Keratinocyte (primary cell): ENCODE measurements around the gene SPOCK1. TPM values are rescaled to one million over a fixed set of nuclear protein-coding genes. Genes with fewer than 3 reads are reported as not detected.

Experiments used
- DNase-seq: peaks from one replicate; pipeline ENCODE4 v3.0.0-alpha.2; 2011; ENCODE audit warnings: low read depth, missing footprints, low spot score
- FAIRE-seq: peaks from 2 replicates; lab custom pipeline; 2011; peaks lifted over from hg19 to GRCh38; lab: Jason Lieb, UNC
- H2AFZ ChIP-seq: 2 replicates; pipeline ENCODE4 v1.6.0; 2012; ENCODE audit warnings: low read length, control low read depth, inconsistent platforms; ENCODE audit not compliant: control insufficient read depth
- H3K27ac ChIP-seq: 2 replicates; pipeline ENCODE4 v1.5.1; 2011; ENCODE audit warnings: low read length; ENCODE audit not compliant: control insufficient read depth, insufficient read depth
- H3K27me3 ChIP-seq: 3 replicates; pipeline ENCODE4 v1.6.0; 2011; ENCODE audit warnings: low read length; ENCODE audit not compliant: control insufficient read depth, insufficient read depth; ENCODE audit errors: extremely low read depth
- H3K36me3 ChIP-seq, 2 experiments: 2 replicates in 1 of 2; 3 replicates in 1 of 2; pipeline ENCODE4 v1.5.1; 2011; ENCODE audit warnings: low read length in 2 of 2, mild to moderate bottlenecking in 1 of 2; ENCODE audit not compliant: control insufficient read depth in 2 of 2, insufficient read depth in 2 of 2; ENCODE audit errors: extremely low read depth in 1 of 2
- H3K4me1 ChIP-seq: 3 replicates; pipeline ENCODE4 v1.5.1; 2011; ENCODE audit warnings: low read length; ENCODE audit not compliant: control insufficient read depth, insufficient read depth; ENCODE audit errors: extremely low read depth
- H3K4me2 ChIP-seq: 3 replicates; pipeline ENCODE4 v1.6.0; 2011; ENCODE audit warnings: low read depth, low read length; ENCODE audit not compliant: control insufficient read depth, insufficient read depth; ENCODE audit errors: extremely low read depth
- H3K4me3 ChIP-seq, 3 experiments: fragments of 200-600 bp in 1 of 3; sonication (generic) in 1 of 3; 2 replicates in 2 of 3; 3 replicates in 1 of 3; pipeline ENCODE4 v1.5.1; 2011 to 2016; ENCODE audit warnings: low read length in 3 of 3, mild to moderate bottlenecking in 3 of 3, control low read depth in 2 of 3, inconsistent platforms in 1 of 3, low read depth in 1 of 3, mixed read lengths in 1 of 3, mixed run types in 1 of 3, moderate library complexity in 1 of 3; ENCODE audit not compliant: control insufficient read depth in 2 of 3, insufficient read depth in 2 of 3; ENCODE audit errors: extremely low read depth in 1 of 3
- H3K79me2 ChIP-seq: 2 replicates; pipeline ENCODE4 v1.6.0; 2012; ENCODE audit warnings: low read length; ENCODE audit not compliant: control insufficient read depth, insufficient read depth
- H3K9ac ChIP-seq: 3 replicates; pipeline ENCODE4 v1.6.0; 2011; ENCODE audit warnings: low read length; ENCODE audit not compliant: control insufficient read depth, insufficient read depth; ENCODE audit errors: extremely low read depth
- H3K9me1 ChIP-seq: 3 replicates; pipeline ENCODE4 v1.6.0; 2011; ENCODE audit warnings: low read length; ENCODE audit not compliant: control insufficient read depth, insufficient read depth; ENCODE audit errors: extremely low read depth
- H3K9me3 ChIP-seq: 2 replicates; pipeline ENCODE4 v1.5.1; 2012; ENCODE audit warnings: low read depth, low read length; ENCODE audit not compliant: control insufficient read depth
- H4K20me1 ChIP-seq: 3 replicates; pipeline ENCODE4 v1.6.0; 2011; ENCODE audit warnings: low read length; ENCODE audit not compliant: control insufficient read depth, insufficient read depth; ENCODE audit errors: extremely low read depth
- CTCF ChIP-seq, 3 experiments: IDR thresholded peaks in 1 of 3; conservative IDR thresholded peaks in 1 of 3; optimal IDR thresholded peaks in 1 of 3; 2 replicates in 2 of 3; 3 replicates in 1 of 3; pipeline versions ENCODE3 to v1.5.1; 2011; ENCODE audit warnings: low read length in 3 of 3, mild to moderate bottlenecking in 3 of 3, moderate library complexity in 2 of 3, control low read depth in 1 of 3, inconsistent platforms in 1 of 3; ENCODE audit not compliant: insufficient read depth in 2 of 3; ENCODE audit errors: extremely low read depth in 1 of 3
- EZH2 ChIP-seq: IDR thresholded peaks from one replicate; pipeline ENCODE4 v1.6.1; 2012; ENCODE audit warnings: inconsistent platforms, mild to moderate bottlenecking, low read length, moderate library complexity
- dilution Hi-C: fragments of 300-500 bp; cut with MboI; formaldehyde crosslinking; loops from one replicate; pipeline ENCODE4 v1.7.0; 2020; ENCODE audit warnings: low sequenced_read_pairs; ENCODE audit not compliant: extremely low pct_ligation_motif_present
- polyA plus RNA-seq, 5 experiments: library from polyadenylated mRNA; depleted of rRNA in 3 of 5; stranded (reverse) in 3 of 5; stranded (forward) in 1 of 5; unstranded in 1 of 5; fragments of >200 nt; gene quantifications; 1 replicate in 1 of 5; 2 replicates in 3 of 5; 3 replicates in 1 of 5; pipeline versions ENCODE4 v1.2.1 to v1.2.3, GENCODE V29; 2011 to 2012; ENCODE audit warnings: missing spikeins in 2 of 5, low read depth in 1 of 5, low replicate concordance in 1 of 5

Gene SPOCK1
- polyA plus RNA-seq, 1 donor (not counting 4 experiments of a cell fraction or from before 2014, with no cell fraction given), result 5.5 TPM

GRCh38 chr5:137014731-137015130, 484.4 kb downstream of the SPOCK1 start:
- Histone ChIP-seq H3K27me3 (peaks cover 5% of the 10 kb centered on the region), H3K9me3 (no peaks in the 10 kb centered on the region), H3K4me1 (no peaks in the 10 kb centered on the region), H3K79me2 (no peaks in the 10 kb centered on the region), H3K27ac (no peak overlapping the region), H2AFZ (no peak overlapping the region), H3K9me1 (no peaks in the 10 kb centered on the region), H3K9ac (no peak overlapping the region), H3K36me3 (no peaks in the 10 kb centered on the region), H3K4me2 (no peak overlapping the region), H4K20me1 (no peaks in the 10 kb centered on the region), H3K4me3 (no peak overlapping the region)
- no peak for DNase-seq
- dilution Hi-C loops, result no loop called here
- no peak for TF ChIP-seq EZH2
- FAIRE-seq, result no peak

DNA sequence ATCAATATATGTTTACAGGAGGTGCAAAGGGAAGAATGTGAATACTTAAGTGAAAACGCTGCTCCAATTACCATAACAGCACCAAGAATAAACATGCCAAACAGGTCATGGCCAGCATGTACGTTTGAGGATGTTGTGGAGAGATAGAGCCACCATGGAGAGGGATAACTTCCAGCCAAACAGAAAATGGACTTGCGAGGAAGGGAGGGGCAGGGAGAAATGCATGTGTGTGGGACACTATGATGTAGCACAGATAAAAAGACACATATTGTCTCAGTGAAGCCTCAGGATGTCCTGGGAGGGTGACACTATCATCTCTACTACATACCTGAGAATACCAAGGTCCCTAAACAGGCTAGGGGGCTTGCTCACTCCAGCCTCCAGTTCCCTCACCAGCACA, 488.9 kb downstream of the SPOCK1 start:
- FAIRE-seq (no peak), DNase-seq (no peak)
- TF ChIP-seq CTCF (optimal IDR thresholded peaks at IDR 0.05 in 1 of 3, IDR thresholded peaks at IDR 0.05 in 1 of 3, conservative IDR thresholded peaks at IDR 0.05 in 1 of 3; ENCODE audit: extremely low read depth in 1 of 3, insufficient read depth in 2 of 3, low read length in 3 of 3), result no peak
- no peak for TF ChIP-seq EZH2
- H3K79me2 ChIP-seq, result no peaks in the 10 kb centered on the region
- H3K36me3 ChIP-seq, result no peaks in the 10 kb centered on the region
- dilution Hi-C loops, result no loop called here
- no peaks in the 10 kb centered on the region for H3K9me1 ChIP-seq
- no peak overlapping the region for H3K4me2 ChIP-seq
- no peaks in the 10 kb centered on the region for H3K9me3 ChIP-seq
- H2AFZ ChIP-seq, result no peak overlapping the region
- H3K27me3 ChIP-seq, result peaks cover 5% of the 10 kb centered on the region
- H3K4me1 ChIP-seq, result no peaks in the 10 kb centered on the region
- H3K9ac ChIP-seq, result no peak overlapping the region
- no peak overlapping the region for H3K4me3 ChIP-seq
- H4K20me1 ChIP-seq, result no peaks in the 10 kb centered on the region
- H3K27ac ChIP-seq, result no peak overlapping the region

GRCh38 chr5:137004279-137004678, 494.8 kb downstream of the SPOCK1 start:
- H3K4me3 ChIP-seq, result no peak overlapping the region
- DNase-seq (no peak), FAIRE-seq (no peak)
- H3K9me3 ChIP-seq, result no peaks in the 10 kb centered on the region
- H3K36me3 ChIP-seq, result no peaks in the 10 kb centered on the region
- no peaks in the 10 kb centered on the region for H3K9me1 ChIP-seq
- H3K79me2 ChIP-seq, result no peaks in the 10 kb centered on the region
- H3K27ac ChIP-seq, result no peak overlapping the region
- no peaks in the 10 kb centered on the region for H3K4me1 ChIP-seq
- TF ChIP-seq EZH2 (no peak), CTCF (optimal IDR thresholded peaks at IDR 0.05 in 1 of 3, IDR thresholded peaks at IDR 0.05 in 1 of 3, conservative IDR thresholded peaks at IDR 0.05 in 1 of 3; ENCODE audit: extremely low read depth in 1 of 3, insufficient read depth in 2 of 3, low read length in 3 of 3) (no peak)
- no peaks in the 10 kb centered on the region for H4K20me1 ChIP-seq
- H3K4me2 ChIP-seq, result no peak overlapping the region
- no peaks in the 10 kb centered on the region for H3K27me3 ChIP-seq
- H2AFZ ChIP-seq, result no peak overlapping the region
- dilution Hi-C loops, result no loop called here
- no peak overlapping the region for H3K9ac ChIP-seq
